Midbrain (tissue), 1 donor: ENCODE results near the gene PHF20.
A peak's percentile ranks its signal among the peaks of the same experiment; 100 is the strongest.
"Not testable (repeated sequence)": the region's sequence is repeated elsewhere in the genome, so short reads cannot be mapped to it uniquely, and the experiment has no call there.

ENCODE experiments used
- DNase-seq: peaks from one replicate; lab custom pipeline; 2025; lab: John Stamatoyannopoulos, UW

PHF20 gene

GRCh38 chr20:35886537-35886936, 114.7 kb downstream of the PHF20 start:
- no peak for DNase-seq

DNA sequence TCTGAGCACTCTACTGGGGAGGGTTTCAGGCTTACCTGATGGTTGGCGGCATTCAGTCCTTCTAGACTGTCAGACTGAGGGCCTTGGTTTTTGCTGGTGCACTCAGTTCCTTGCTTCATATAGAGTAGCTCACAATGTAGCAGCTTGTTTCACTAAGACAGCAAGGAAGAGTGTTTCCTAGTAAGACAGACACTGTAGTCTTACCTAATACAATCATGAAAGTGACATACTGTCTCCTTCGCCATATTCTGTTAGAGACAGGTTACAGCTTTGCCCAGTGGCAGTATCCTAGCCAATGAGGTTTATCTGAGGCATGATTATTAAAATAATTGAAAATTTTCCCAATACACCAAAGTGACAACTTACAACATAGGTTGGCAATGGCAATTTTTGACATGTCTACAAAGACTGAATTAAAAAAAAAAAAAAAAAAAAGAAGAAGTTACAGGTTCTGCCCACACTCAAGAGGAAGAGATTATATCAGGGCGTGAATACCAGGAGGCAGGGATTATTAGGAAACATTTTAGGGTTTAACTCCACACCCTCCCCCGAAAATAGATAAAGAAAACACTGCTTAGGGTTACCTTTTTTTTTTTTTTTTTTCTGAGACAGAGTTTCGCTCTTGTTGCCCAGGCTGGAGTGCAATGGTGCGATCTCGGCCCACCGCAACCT, 115.7 kb downstream of the PHF20 start:
- DNase-seq: no peak

DNA sequence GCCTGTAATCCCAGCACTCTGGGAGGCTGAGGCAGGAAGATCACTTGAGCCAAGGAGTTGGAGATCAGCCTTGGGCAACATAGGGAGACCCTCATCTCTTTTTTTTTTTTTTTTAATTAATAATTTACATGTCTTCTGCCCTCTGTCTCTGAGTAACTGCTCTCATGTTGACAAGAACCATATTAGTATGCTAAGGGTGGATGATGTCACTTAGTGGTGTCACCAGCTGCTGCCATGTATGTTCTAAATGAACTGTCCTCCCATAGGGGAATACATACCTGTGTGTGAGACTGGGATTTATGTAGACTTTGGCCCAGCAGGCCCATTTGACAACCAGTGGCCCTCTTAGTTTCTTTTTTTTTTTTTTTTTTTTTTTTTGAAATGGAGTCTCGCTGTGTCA, 116.8 kb downstream of the PHF20 start:
- DNase-seq: no peak

- no peak for DNase-seq
Observed at GRCh38 chr20:35891375-35891774, 119.6 kb downstream of the PHF20 start.

- DNase-seq: no peak
Observed at GRCh38 chr20:35892871-35893270, 121.1 kb downstream of the PHF20 start.

- DNase-seq: no peak
Observed at GRCh38 chr20:35893942-35894341, 122.1 kb downstream of the PHF20 start.

DNA sequence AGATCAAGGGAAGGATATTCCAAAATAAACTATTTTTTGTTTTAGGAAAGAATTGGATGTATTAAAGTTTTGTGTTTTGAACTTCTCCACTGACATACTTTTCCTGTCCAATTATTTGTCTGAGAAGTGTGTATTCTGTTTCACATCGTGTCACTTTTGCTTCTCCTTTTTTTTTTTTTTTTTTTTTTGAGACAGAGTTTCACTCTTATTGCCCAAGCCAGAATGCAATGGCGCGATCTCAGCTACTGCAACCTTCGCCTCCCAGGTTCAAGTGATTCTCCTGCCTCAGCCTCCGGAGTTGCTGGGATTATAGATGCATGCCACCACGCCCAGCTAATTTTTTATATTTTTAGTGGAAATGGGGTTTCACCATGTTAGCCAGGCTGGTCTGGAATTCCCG, 123.7 kb downstream of the PHF20 start:
- DNase-seq: not testable (repeated sequence)

GRCh38 chr20:35899064-35899463, 127.2 kb downstream of the PHF20 start:
- DNase-seq: no peak

DNA sequence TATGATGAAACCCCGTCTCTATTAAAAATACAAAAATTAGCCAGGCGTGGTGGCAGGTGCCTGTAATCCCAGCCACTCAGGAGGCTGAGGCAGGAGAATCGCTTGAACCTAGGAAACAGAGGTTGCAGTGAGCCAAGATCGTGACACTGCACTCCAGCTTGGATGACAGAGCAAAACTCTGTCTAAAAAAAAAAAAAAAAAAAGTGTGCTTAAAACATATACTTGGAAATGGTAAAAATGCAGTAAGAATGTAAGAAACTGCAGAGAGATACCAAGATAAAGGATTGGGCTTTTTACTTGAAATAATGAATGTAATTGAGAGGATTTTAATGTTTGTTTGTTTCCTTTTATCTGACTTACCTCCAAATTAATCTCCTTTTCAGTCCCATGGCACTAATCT, 129.4 kb downstream of the PHF20 start:
- DNase-seq: not testable (repeated sequence)

DNA sequence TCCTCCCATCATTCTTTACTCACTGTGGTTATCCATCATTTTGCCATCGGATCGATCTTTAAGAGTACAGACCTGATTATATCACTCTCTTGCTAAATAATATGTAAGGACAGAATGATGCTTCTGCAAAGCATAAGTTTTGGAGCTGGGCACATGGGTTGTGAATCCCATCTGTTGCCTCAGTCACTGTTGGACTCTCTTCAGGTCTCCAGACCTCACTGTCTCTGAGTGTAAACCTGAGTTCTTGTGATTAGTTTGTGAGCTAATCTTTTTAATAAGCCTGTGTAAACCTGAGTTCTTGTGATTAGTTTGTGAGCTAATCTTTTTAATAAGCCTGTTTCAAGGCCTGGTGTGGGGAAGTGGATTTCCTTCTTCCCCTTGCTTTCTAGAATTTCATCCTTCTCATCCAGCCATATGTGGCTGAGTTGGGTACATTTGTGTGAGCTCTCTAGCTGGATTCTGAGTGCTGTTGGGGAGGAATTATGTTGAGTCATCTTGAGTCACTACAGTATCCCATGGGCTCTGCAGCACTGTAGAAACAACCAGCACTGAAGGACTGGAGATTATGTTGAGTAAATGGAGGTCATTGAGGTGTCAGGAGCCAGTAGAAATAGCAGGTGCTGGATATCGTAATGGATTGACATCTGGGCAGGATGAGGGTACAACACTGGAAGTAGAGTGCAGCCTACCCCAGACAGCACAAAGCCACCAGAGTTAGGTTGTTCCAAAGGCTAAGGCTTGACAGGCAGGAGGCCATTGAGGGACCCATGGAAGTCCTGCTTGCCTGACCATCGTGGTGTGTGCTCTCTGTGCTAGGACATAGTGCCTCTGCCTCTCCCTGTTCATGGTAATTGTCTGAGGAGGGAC, 130.1 kb downstream of the PHF20 start:
- no peak for DNase-seq

DNA sequence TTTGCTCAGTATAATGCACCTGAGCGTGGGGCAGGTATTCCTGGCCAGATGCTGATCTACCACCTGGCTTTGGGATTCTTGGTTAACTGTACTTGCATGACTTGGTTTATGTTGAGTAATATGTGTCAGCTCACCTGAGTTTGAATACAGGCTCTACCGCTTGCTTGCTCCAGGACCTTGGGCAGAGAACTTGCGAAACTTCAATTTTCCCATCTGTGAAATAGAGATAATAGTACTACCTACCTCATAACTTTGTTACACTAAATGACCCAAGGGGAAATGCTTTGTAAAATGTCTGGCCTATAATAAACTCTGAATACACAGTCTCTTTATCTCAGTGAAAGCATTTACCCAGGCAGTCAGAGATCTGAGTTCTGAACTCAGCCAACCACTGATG, 130.7 kb downstream of the PHF20 start:
- DNase-seq: no peak

DNA sequence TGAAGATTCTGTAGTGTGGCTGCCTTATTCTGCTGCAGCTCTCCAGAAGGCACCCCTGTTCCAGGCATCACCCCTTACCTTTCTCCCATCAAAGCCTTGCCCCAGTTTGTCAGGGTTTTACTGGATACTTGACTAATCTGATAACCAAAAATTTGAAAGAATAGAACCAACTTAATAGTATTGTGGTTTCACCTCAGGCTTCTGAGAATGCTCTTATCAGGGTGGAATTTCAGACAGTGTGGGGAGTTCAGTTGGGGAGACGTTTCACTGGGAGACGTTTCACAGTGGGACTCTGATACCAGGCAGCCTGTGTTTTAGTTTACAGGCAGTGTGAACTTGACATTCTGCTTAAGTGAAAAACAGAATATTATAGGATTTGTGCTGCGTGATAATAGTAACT, 132.0 kb downstream of the PHF20 start:
- DNase-seq: no peak

- DNase-seq: no peak
Observed at GRCh38 chr20:35904982-35905663, 133.3 kb downstream of the PHF20 start.

GRCh38 chr20:35907017-35907701, 135.3 kb downstream of the PHF20 start:
- DNase-seq: no peak

DNA sequence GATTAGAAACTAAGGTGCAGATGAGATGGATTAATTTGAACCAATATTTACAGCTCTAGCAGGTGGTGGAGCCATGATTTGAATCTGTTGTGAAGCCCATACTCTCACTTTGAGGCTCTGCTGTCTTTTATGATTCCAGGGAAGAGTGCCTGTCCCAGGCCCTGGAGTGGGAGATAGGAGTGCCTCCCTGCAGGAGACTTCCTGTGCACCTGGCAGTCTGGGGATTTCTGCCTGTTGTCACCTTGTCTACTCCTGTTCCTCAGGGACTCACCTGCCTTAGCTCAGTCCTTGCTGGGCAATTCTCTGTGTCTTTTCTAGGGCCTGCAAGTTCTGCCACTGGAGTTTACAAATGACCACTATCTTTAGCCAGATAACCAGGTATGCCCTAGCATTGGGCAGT, 136.2 kb downstream of the PHF20 start:
- no peak for DNase-seq

GRCh38 chr20:35909176-35909575, 137.4 kb downstream of the PHF20 start:
- no peak for DNase-seq

DNA sequence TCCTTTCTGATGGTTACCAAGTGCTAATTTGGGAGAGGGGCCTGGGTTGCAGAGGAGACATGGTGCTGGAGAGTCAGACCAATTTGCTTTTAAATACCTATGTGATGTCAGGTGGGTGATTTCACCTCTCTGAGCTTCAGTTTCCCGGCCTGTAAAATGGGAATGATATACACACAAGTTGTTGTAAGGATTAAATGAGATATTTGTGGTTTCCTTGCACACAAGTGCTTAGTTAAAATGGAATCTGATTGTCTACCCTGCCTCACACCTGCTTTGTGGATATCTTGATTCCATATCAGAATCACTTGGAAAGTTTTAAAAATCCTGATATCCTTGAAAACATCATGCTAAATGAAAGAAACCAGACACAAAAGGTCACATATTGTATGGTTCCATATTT, 138.0 kb downstream of the PHF20 start:
- DNase-seq: no peak

- DNase-seq: no peak
Observed at GRCh38 chr20:35910254-35910653, 138.4 kb downstream of the PHF20 start.

- DNase-seq: peak; percentile 20
Observed at GRCh38 chr20:35912881-35913280, 141.1 kb downstream of the PHF20 start.

DNA sequence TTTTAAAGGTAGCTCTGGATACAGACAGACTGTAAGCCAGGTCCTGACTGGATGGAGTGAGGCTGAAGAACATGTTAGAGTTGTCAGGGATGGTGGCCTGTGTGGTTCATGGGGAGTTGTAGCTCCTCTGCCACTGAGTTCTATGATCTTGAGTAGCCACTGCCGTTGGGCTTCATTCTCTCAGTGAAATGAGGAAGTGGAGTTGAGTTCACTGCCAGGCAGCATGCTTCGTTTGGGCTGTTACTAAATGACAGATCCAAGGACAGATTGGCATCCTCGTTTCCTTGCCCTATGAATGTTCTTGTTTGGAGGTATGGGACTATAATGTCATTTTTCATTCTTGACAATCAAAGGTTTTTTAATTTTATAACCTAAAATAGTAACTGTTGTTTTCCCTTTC, 145.3 kb downstream of the PHF20 start:
- DNase-seq: no peak

- no peak for DNase-seq
Observed at GRCh38 chr20:35918021-35918420, 146.2 kb downstream of the PHF20 start.

DNA sequence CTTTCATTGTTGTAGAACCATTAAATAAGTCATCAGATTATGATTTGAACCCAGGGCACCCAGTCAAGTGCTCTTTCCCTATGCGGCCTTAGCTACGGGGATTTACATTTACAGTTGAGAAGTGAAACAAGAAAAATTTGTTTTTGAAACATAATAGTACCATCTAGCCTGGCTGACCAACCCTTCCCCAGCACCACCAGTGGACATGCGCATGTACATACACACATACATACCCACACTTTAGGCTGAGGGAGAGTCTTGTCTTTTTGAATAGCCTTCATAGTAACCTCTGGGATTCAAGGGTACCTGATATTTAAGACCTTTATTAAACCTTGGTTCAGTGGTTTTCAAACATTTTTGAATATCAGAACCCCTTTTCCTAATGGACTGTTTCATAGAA, 148.7 kb downstream of the PHF20 start:
- no peak for DNase-seq
